GM12873 (cell line): ENCODE data around the gene DNAJB8.

ENCODE experiments used
- CTCF ChIP-seq: IDR thresholded peaks from 2 replicates; pipeline ENCODE4 v1.5.1; 2012; ENCODE audit warnings: low read depth, mild to moderate bottlenecking, moderate library complexity, low read length, control low read depth; ENCODE audit not compliant: insufficient read depth; ENCODE audit errors: missing control alignments

Gene DNAJB8

DNA sequence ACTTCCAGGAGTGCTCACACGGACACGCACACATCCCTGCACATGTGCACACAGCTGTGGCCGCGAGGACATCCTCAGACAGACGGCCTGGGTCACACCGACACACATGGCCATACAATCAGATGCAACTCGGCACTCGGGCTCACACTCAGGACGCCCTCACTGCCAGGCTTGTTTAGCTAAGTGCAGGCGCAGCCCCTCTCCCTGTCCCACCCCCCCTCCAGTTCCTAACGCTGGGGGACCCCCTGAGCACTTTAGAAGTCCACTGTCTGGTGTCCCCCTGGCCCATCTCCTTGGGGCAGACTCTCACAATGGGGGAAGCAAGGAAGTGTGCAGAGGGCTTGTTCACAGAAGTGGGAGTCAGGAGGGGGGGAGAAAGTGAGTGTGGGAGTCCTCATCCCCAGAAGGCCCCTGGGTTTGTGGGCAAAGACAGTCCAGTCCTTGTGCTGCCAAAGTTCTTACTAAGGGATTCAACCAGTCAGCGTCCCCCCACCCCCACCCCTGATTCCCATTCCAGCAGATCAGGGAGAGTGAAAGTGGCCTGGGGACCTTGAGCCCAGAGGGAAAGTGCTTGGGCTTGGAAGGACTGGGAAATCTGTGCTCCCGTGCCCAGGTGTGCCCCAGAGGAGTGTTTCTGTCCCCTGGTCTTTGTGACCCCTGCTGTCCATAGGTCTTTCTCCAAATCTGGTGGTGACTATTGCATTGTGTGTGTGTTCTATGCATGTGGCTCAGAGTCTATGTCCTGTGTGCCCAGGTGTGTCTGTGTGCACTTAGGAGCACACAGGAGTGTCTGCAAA, 27.1 kb upstream of the DNAJB8 start:
- no peak for TF ChIP-seq CTCF

- TF ChIP-seq CTCF, result no peak
Measured at GRCh38 chr3:128492671-128493569, 26.2 kb upstream of the DNAJB8 start, which contains the start of gene GATA2. TSS of gene GATA2 (minus strand) at chr3:128493201. CDS start at chr3:128487031, 6,170 bp downstream.

DNA sequence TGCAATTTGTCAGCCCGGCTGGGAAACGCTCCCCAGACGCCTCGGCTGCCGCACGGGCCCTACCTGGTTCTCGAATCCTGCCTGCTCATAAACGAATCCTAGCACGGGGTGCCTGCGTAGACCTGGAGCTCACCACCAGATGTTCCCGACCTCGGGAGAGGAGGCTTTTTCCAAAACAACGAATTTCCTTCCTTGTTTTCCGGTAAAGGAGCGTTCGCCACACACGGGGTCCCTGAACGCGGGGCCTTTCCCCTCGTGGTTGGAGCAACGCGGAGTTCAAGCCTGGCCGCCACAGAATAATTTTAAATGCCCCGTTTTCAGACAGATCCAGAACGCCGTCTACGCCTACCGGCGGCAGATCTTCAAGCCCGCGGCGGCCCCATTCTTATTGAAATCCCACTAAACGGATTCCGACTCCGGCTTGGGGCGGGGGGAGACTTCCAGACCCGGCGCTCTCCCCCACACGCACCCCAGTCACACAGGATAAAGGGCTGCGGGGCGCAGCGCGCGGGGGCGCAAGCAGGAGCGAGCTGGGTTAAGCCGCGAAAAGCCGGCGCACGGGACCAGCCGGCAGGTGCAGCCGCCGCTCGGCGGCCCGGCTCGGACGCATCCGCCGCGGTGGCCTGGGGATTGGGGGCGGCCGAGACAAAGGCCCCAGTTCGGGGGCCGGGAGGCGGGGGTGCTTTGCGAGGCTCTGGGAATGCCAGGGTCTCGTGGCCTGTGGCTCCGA, 25.4 kb upstream of the DNAJB8 start:
- no peak for TF ChIP-seq CTCF

GRCh38 chr3:128491691-128491940, 24.9 kb upstream of the DNAJB8 start:
- no peak for TF ChIP-seq CTCF

DNA sequence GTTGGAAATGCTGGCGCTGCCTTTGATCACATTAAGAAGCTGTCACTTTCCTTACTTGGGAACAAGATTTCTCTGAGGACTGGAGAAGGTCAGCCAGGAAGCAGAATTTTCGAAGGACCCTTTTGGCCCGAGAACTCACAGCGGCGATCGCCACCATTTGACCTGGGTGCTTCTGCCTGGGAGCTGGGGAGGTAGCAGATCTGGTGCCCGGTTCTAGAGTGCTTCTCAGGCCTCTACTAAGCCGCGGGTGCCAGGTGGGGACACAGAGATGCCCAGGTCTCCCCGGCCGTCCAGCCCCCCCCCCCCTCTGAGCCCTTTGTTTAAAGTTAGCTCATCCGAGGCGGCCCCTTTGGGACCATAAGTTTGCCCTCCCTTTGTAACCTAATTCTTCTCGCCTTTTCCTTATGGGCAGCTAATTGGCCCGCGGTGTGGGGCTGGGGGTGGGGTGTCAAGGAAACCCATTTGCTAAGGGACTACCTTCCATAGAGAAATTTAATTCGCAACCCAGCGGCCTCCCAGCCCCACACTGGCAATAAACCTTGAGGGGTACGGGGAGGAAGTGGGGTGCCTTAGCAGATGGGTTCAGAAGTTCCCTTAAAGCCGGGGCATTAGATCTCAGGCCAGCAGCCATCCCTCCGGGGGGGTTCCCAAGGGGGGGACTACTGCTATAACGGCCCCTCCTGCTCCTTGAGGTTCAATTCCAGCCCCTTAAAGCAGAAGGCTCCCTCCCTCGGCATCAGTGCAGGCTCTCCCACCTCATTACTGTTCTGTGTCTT, 24.4 kb upstream of the DNAJB8 start:
- no peak for TF ChIP-seq CTCF

GRCh38 chr3:128490650-128490914, 23.9 kb upstream of the DNAJB8 start:
- TF ChIP-seq CTCF, result no peak
